H1 (cell line): ENCODE results near the gene CRABP2. TPM values are rescaled to one million over a fixed set of nuclear protein-coding genes. Genes with fewer than 3 reads are reported as not detected.

Experiments used
- HDAC6 ChIP-seq: IDR thresholded peaks from one replicate; pipeline ENCODE4 v1.7.1; 2012; ENCODE audit warnings: low read depth, mild to moderate bottlenecking, inconsistent platforms, low read length, moderate library complexity
- NRF1 ChIP-seq: IDR thresholded peaks from 2 replicates; pipeline ENCODE4 v1.6.1; 2011; ENCODE audit warnings: mild to moderate bottlenecking, low read depth, low read length, improper control_type of control experiment
- SAP30 ChIP-seq: fragments of 300-600 bp; sonication (generic); IDR thresholded peaks from 2 replicates; pipeline ENCODE4 v1.7.1; 2012; ENCODE audit warnings: low read length, moderate library complexity, mild to moderate bottlenecking, inconsistent platforms; ENCODE audit not compliant: insufficient read depth, insufficient replicate concordance
- polyA plus RNA-seq, 7 experiments: library from polyadenylated mRNA; depleted of rRNA in 3 of 7; stranded (reverse) in 5 of 7; unstranded in 2 of 7; fragments of >200 nt in 5 of 7; fragments of 200-250 nt in 2 of 7; gene quantifications; 1 replicate in 5 of 7; 2 replicates in 1 of 7; 4 replicates in 1 of 7; pipeline versions ENCODE4 v1.2.1 to v1.2.3, GENCODE V29; 2011 to 2013; ENCODE audit warnings: missing spikeins in 2 of 7, mixed read lengths in 2 of 7
- total RNA-seq: library from RNA; stranded (reverse); fragmentation: NEBNext Ultra II Directional; extraction: Animal tissue kit (Norgen Biotek cat#: 25700); gene quantifications from 2 replicates; pipeline ENCODE4 v1.2.1, GENCODE V29; 2021
- TF ChIP-seq, protein P1 (sequence below), 3 experiments: IDR thresholded peaks; 1 replicate in 2 of 3; 2 replicates in 1 of 3; pipeline versions ENCODE4 v1.5.1 to v1.6.1; 2011; ENCODE audit warnings: low read length in 3 of 3, mild to moderate bottlenecking in 3 of 3, inconsistent platforms in 2 of 3, low read depth in 1 of 3, moderate library complexity in 1 of 3; ENCODE audit not compliant: insufficient read depth in 1 of 3; ENCODE audit errors: control extremely low read depth in 1 of 3

Gene CRABP2
- total and polyA plus RNA-seq, 2 of the 8 experiments (the other 6 are each of a cell fraction or from before 2014, with no cell fraction given): 69.2 to 119 TPM

DNA sequence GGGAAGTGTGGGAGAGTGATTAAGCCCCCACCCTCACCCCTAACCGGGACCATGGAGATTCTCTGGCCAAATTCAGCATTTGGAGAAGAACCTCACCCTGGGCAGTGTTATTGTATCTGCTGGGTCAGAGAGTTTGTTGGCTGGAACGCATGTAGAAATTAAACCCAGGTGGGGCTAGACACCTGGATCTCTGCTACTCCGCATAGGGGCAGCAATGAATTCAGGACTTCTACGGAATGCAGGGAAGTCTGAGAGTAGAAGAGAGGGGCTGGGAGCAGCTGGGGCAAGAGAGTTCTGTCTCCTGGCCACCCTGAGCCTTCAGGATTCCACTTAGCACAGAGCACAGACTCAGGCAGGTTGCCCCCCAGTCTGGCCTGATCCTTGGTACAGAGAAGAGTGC lies 3.6 kb upstream of the CRABP2 start (continued):
- TF ChIP-seq, protein P1, sequence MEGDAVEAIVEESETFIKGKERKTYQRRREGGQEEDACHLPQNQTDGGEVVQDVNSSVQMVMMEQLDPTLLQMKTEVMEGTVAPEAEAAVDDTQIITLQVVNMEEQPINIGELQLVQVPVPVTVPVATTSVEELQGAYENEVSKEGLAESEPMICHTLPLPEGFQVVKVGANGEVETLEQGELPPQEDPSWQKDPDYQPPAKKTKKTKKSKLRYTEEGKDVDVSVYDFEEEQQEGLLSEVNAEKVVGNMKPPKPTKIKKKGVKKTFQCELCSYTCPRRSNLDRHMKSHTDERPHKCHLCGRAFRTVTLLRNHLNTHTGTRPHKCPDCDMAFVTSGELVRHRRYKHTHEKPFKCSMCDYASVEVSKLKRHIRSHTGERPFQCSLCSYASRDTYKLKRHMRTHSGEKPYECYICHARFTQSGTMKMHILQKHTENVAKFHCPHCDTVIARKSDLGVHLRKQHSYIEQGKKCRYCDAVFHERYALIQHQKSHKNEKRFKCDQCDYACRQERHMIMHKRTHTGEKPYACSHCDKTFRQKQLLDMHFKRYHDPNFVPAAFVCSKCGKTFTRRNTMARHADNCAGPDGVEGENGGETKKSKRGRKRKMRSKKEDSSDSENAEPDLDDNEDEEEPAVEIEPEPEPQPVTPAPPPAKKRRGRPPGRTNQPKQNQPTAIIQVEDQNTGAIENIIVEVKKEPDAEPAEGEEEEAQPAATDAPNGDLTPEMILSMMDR (IDR thresholded peaks at IDR 0.05; ENCODE audit: control extremely low read depth in 1 of 3, insufficient read depth in 1 of 3, low read depth in 1 of 3, low read length in 3 of 3): no peak
- no peak for TF ChIP-seq SAP30
- no peak for TF ChIP-seq HDAC6
- no peak for TF ChIP-seq NRF1
